SK-N-MC (cell line): ENCODE measurements around the gene SETD4.

Experiments used
- FOXP2 ChIP-seq: optimal IDR thresholded peaks from 2 replicates; pipeline ENCODE3; 2011; ENCODE audit warnings: mild to moderate bottlenecking, moderate library complexity; ENCODE audit not compliant: insufficient read depth; ENCODE audit errors: extremely low read length, control extremely low read depth
- POLR2AphosphoS5 ChIP-seq: IDR thresholded peaks from 2 replicates; pipeline ENCODE4 v1.6.1; 2012; ENCODE audit warnings: mild to moderate bottlenecking, low read depth, low read length, borderline replicate concordance

- TF ChIP-seq POLR2AphosphoS5 (no peak), FOXP2 (no peak)
Measured at GRCh38 chr21:36099000-36099399, 38.7 kb upstream of the SETD4 start.
